IPS DF 6.9 (cell line): ENCODE measurements around the gene TMOD1.
"Not testable (repeated sequence)": the region's sequence is repeated elsewhere in the genome, so short reads cannot be mapped to it uniquely, and the experiment has no call there.

Experiments used
- DNase-seq: peaks from one replicate; pipeline ENCODE4 v3.0.0-alpha.2; 2013; ENCODE audit warnings: low read depth, low spot score
- H3K27ac ChIP-seq: one replicate; pipeline ENCODE4 v1.5.1; 2013; ENCODE audit warnings: low read length, control low read depth
- H3K27me3 ChIP-seq: 2 replicates; pipeline ENCODE4 v1.6.1; 2013; ENCODE audit warnings: mild to moderate bottlenecking, low read length; ENCODE audit not compliant: control insufficient read depth, insufficient read depth
- H3K36me3 ChIP-seq: 2 replicates; pipeline ENCODE4 v1.6.1; 2013; ENCODE audit warnings: low read length; ENCODE audit not compliant: control insufficient read depth, insufficient read depth
- H3K4me1 ChIP-seq: 2 replicates; pipeline ENCODE4 v1.6.1; 2013; ENCODE audit warnings: low read length; ENCODE audit not compliant: control insufficient read depth, insufficient read depth
- H3K4me3 ChIP-seq: 2 replicates; pipeline ENCODE4 v1.5.1; 2013; ENCODE audit warnings: mild to moderate bottlenecking, low read length
- H3K9me3 ChIP-seq: 2 replicates; pipeline ENCODE4 v1.6.1; 2013; ENCODE audit warnings: low read length, inconsistent platforms; ENCODE audit not compliant: control insufficient read depth, insufficient read depth
- WGBS: extraction: QIAGEN DNeasy Blood & Tissue Kit; methylation state at CpG from one replicate; pipeline ENCODE4 v1.1.7; 2013; ENCODE audit warnings: mixed read lengths, missing lambda C conversion rate; ENCODE audit not compliant: insufficient read length, insufficient coverage; 5-methylcytosine and 5-hydroxymethylcytosine counted together

The TMOD1 gene

GRCh38 chr9:97498846-97499245, 2.6 kb upstream of the TMOD1 start:
- not testable (repeated sequence) for H3K4me1 ChIP-seq, H3K9me3 ChIP-seq, H3K36me3 ChIP-seq, H3K4me3 ChIP-seq, H3K27ac ChIP-seq, DNase-seq
- peaks cover 25% of the 10 kb centered on the region for H3K27me3 ChIP-seq
- WGBS: no CpG with 5 or more reads among the region's 5 CpGs

GRCh38 chr9:97500263-97500662, 1.2 kb upstream of the TMOD1 start:
- H3K36me3 ChIP-seq: no peaks in the 10 kb centered on the region
- H3K27ac ChIP-seq: no peak overlapping the region
- H3K4me1 ChIP-seq: no peaks in the 10 kb centered on the region
- WGBS: no CpG with 5 or more reads among the region's 5 CpGs
- H3K9me3 ChIP-seq: no peaks in the 10 kb centered on the region; the same call in 1 of the 2 replicates
- H3K27me3 ChIP-seq: peaks cover 27% of the 10 kb centered on the region
- no peak overlapping the region for H3K4me3 ChIP-seq
- DNase-seq: no peak

GRCh38 chr9:97500765-97501176, 695 bp upstream of the TMOD1 start:
- H3K4me3 ChIP-seq: peak overlapping the region; percentile 39; the same call in 1 of the 2 replicates
- peaks cover 27% of the 10 kb centered on the region for H3K27me3 ChIP-seq
- no peak for DNase-seq
- H3K36me3 ChIP-seq: no peaks in the 10 kb centered on the region
- no peak overlapping the region for H3K27ac ChIP-seq
- H3K4me1 ChIP-seq: no peaks in the 10 kb centered on the region
- no CpG with 5 or more reads among the region's 6 CpGs for WGBS
- no peaks in the 10 kb centered on the region; the same call in 1 of the 2 replicates for H3K9me3 ChIP-seq

- Histone ChIP-seq H3K4me1 (no peaks in the 10 kb centered on the region), H3K9me3 (no peaks in the 10 kb centered on the region), H3K36me3 (no peaks in the 10 kb centered on the region), H3K27ac (no peak overlapping the region), H3K27me3 (peaks cover 27% of the 10 kb centered on the region), H3K4me3 (peak overlapping the region; percentile 62; the same call in 1 of the 2 replicates)
- WGBS: no CpG with 5 or more reads among the region's 30 CpGs
- DNase-seq: no peak
Observed at GRCh38 chr9:97501972-97502221, 431 bp downstream of the TMOD1 start.

- Histone ChIP-seq H3K27ac (no peak overlapping the region), H3K9me3 (no peaks in the 10 kb centered on the region), H3K4me1 (no peaks in the 10 kb centered on the region), H3K27me3 (peaks cover 27% of the 10 kb centered on the region), H3K36me3 (no peaks in the 10 kb centered on the region), H3K4me3 (peak overlapping the region; percentile 62; the same call in 1 of the 2 replicates)
- no CpG with 5 or more reads among the region's 49 CpGs for WGBS
- DNase-seq: no peak
Observed at GRCh38 chr9:97502222-97502983, 937 bp downstream of the TMOD1 start.

GRCh38 chr9:97502984-97503861, 1.8 kb downstream of the TMOD1 start:
- H3K27me3 ChIP-seq: peaks cover 27% of the 10 kb centered on the region
- no peaks in the 10 kb centered on the region for H3K4me1 ChIP-seq
- peak overlapping the region; percentile 62; the same call in 1 of the 2 replicates for H3K4me3 ChIP-seq

GRCh38 chr9:97503862-97504210, 2.4 kb downstream of the TMOD1 start:
- WGBS: no CpG with 5 or more reads among the region's 1 CpG
- Histone ChIP-seq H3K9me3 (no peaks in the 10 kb centered on the region), H3K4me3 (no peak overlapping the region), H3K4me1 (no peaks in the 10 kb centered on the region), H3K27ac (no peak overlapping the region), H3K36me3 (no peaks in the 10 kb centered on the region), H3K27me3 (peaks cover 27% of the 10 kb centered on the region)
- DNase-seq: no peak

More at GRCh38 chr9:97502984-97503861, 1.8 kb downstream of the TMOD1 start:
- H3K27ac ChIP-seq: no peak overlapping the region
- no peaks in the 10 kb centered on the region for H3K36me3 ChIP-seq
- no peaks in the 10 kb centered on the region for H3K9me3 ChIP-seq
- no CpG with 5 or more reads among the region's 17 CpGs for WGBS
- no peak for DNase-seq

GRCh38 chr9:97504381-97505216, 3.1 kb downstream of the TMOD1 start:
- H3K36me3 ChIP-seq: no peaks in the 10 kb centered on the region
- no peak overlapping the region for H3K27ac ChIP-seq
- no peak for DNase-seq
- peaks cover 24% of the 10 kb centered on the region for H3K27me3 ChIP-seq
- H3K4me3 ChIP-seq: no peak overlapping the region
- H3K4me1 ChIP-seq: no peaks in the 10 kb centered on the region
- no CpG with 5 or more reads among the region's 8 CpGs for WGBS
- no peaks in the 10 kb centered on the region for H3K9me3 ChIP-seq

GRCh38 chr9:97505845-97506244, 4.4 kb downstream of the TMOD1 start:
- Histone ChIP-seq H3K27ac (no peak overlapping the region), H3K4me3 (no peak overlapping the region)

GRCh38 chr9:97506306-97506705, 4.8 kb downstream of the TMOD1 start:
- Histone ChIP-seq H3K27ac (no peak overlapping the region), H3K4me1 (no peaks in the 10 kb centered on the region), H3K9me3 (no peaks in the 10 kb centered on the region), H3K4me3 (no peak overlapping the region), H3K27me3 (peaks cover 19% of the 10 kb centered on the region), H3K36me3 (no peaks in the 10 kb centered on the region)
- no peak for DNase-seq
- no CpG with 5 or more reads among the region's 4 CpGs for WGBS

More at GRCh38 chr9:97505845-97506244, 4.4 kb downstream of the TMOD1 start:
- H3K4me1 ChIP-seq: no peaks in the 10 kb centered on the region
- no CpG with 5 or more reads among the region's 3 CpGs for WGBS
- no peaks in the 10 kb centered on the region for H3K36me3 ChIP-seq
- peaks cover 19% of the 10 kb centered on the region for H3K27me3 ChIP-seq
- no peaks in the 10 kb centered on the region for H3K9me3 ChIP-seq
- no peak for DNase-seq
